A549 treated with Hydrocortisone at 1 μM for 4 hours (cell line): ENCODE measurements around the gene RNASE7. TPM values are rescaled to one million over a fixed set of nuclear protein-coding genes. Genes with fewer than 3 reads are reported as not detected.

Experiments used
- total RNA-seq: library from RNA; stranded (reverse); fragments of 200-300 nt; extraction: Qiagen RNA extraction; gene quantifications from 5 replicates; pipeline ENCODE4 v1.2.3, GENCODE V29; 2022

Gene RNASE7
- total RNA-seq: 0.07 TPM in 1 of 5 replicates, not detected in the others

GRCh38 chr14:21041676-21042433, at the start of gene RNASE7:
Gene RNASE7 (plus strand): TSS chr14:21042362. CDS start chr14:21042993, 631 bp downstream.

DNA sequence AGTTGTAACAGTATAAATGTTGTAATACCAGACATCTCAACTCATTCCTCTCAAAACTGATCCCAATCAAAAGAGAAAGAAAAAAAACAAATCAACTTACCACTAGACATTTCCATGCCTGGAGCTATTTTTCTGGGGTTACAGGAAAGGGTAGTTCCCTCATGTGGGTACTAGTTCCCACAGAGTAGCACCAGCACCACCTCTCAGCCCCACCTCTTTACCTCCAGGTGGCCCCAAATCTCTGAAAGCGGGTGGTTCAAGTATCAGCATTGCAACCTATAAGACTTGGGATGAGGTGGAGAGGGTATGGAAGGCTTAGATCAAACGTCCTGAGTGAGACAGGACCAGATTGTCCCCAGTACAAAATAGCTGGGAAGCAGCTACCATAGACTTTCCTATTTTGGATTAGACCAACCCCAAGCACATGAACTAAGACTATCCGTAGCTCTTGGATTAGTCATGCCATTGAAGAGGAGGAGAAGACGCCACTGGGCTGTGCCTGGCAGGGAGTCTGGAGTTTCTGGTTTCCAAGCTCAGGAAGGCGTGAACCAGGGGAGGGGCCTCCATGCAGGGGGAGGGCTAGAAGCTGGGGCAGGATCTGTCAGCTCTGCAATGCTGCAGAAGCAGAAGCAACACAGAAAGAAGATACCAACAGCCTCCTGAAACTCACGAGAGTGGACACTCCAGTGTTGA, 43.3 kb upstream of the RNASE7 start, which contains the start of gene SLC39A2:
Gene SLC39A2, plus strand, starts transcription at position 620 of the 693 bp plus-strand sequence. CDS start 154 bp downstream, outside the sequence.

GRCh38 chr14:21024585-21025370, 17.4 kb upstream of the RNASE7 start, which contains the start of gene NDRG2:
Gene NDRG2 (minus strand): TSS chr14:21025061. CDS start chr14:21023315, 1,746 bp downstream.

GRCh38 chr14:21029917-21030316, 12.2 kb upstream of the RNASE7 start, which contains the start of gene TPPP2:
Gene TPPP2 (plus strand): TSS chr14:21030217. CDS start chr14:21030582, 365 bp downstream.

DNA sequence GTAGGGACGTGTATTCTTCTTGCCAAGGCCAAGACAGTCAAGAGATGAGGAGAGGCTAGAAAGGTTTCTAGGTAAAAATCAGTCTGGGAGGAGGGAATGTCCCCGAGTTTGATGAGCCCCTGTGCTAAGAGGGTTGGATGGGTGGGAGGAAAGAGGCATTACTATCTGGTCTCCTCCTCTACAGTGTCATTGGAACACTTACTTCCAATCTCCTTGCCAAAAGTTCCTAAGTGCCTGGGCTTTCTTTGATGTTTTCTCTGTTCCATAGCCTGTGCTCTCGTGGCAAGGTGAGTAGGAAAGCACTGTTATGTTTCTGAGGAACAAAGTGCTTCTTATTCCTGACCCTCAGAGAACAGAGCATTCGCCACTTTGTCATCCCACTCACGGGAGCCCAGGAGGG, 7.5 kb upstream of the RNASE7 start, which contains the start of gene RNASE13:
Gene RNASE13, minus strand, starts transcription at position 101 of the 400 bp plus-strand sequence. CDS start 519 bp downstream, outside the sequence.

DNA sequence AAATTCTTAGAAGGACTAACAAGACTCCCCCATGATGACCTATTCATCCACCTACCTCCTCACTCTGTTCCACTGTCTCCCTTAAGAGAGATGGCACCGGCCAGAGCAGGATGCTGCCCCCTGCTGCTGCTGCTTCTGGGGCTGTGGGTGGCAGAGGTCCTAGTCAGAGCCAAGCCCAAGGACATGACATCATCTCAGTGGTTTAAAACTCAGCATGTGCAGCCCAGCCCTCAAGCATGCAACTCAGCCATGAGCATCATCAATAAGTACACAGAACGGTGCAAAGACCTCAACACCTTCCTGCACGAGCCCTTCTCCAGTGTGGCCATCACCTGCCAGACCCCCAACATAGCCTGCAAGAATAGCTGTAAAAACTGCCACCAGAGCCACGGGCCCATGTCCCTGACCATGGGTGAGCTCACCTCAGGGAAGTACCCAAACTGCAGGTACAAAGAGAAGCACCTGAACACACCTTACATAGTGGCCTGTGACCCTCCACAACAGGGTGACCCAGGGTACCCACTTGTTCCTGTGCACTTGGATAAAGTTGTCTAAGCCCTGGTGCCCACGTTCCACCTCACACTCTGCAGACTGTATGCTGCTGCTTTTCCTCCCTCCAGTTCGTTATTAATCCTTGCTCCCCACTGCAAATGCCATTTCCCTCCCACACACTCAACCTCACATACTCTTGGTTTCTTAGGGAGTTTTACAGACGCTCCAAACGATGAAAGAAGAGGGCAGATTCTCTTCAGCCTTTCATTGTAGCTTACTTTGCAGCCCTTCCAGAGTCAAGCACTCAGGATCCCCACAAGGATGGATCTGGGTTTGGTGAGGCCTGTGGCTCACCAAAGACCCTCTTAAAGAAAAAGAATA, 15.9 kb downstream of the RNASE7 start, which contains the start of gene RNASE8:
Gene RNASE8, plus strand, starts transcription at position 20 of the 873 bp plus-strand sequence. Its CDS starts 71 bp downstream, at position 91.

DNA sequence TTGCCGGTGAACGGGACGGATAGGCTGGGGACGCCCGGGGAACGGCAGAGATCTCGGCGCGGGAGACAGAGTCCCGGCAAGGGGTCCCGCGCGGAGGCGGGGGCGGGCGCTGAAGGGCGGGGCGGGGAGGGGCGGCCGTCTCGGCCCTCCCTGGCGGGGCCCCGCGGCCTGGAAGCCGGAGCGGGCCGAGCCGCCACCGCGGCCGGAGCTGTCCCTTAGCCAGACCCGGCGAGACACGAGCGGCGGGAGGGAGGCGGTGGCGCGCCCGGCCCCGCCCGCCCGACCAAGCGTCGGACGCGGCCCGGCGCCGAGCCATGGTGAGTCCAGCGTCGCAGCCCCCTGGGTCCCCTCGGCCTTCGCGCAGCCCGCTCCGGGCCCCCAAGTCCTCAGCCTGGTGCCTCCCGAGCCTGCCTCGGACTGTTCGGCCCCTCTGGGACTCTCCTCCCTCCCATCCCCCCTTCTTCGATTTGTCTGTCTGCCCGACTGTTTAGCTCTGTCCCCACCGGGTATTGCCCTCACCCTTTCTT, 28.0 kb downstream of the RNASE7 start, which contains the start of gene ARHGEF40:
Gene ARHGEF40, plus strand, starts transcription at position 222 of the 527 bp plus-strand sequence. Its CDS starts 93 bp downstream, at position 315.

Other genes starting within 250 kb of the RNASE7 start
- gene RNASE1, start 239.5 kb upstream of the RNASE7 start, total RNA-seq: 0.12 to 0.31 TPM (median 0.15 TPM) in 5 replicates
- not detected in 5 replicates for gene RNASE3, start 151.0 kb upstream of the RNASE7 start, total RNA-seq
- not detected in 5 replicates for gene RNASE2, start 86.9 kb upstream of the RNASE7 start, total RNA-seq
- 67.0 to 76.5 TPM (median 72.4 TPM) in 5 replicates for gene METTL17, start 52.4 kb upstream of the RNASE7 start, total RNA-seq
- not detected in 5 replicates for gene SLC39A2, start 43.1 kb upstream of the RNASE7 start, total RNA-seq
- gene NDRG2, start 17.3 kb upstream of the RNASE7 start, total RNA-seq: 1.7 to 3.3 TPM (median 2.4 TPM) in 5 replicates
- not detected in 5 replicates for gene TPPP2, start 12.1 kb upstream of the RNASE7 start, total RNA-seq
- not detected in 5 replicates for gene RNASE13, start 7.6 kb upstream of the RNASE7 start, total RNA-seq
- not detected in 5 replicates for gene RNASE8, start 15.5 kb downstream of the RNASE7 start, total RNA-seq
- gene ARHGEF40, start 27.9 kb downstream of the RNASE7 start, total RNA-seq: 7.4 to 9.9 TPM (median 8.6 TPM) in 5 replicates
- gene ZNF219, start 56.3 kb downstream of the RNASE7 start, total RNA-seq: 21.4 to 31.3 TPM (median 28.4 TPM) in 5 replicates
- gene TMEM253, start 58.7 kb downstream of the RNASE7 start, total RNA-seq: 0.35 to 1.0 TPM (median 0.81 TPM) in 5 replicates
- not detected in 5 replicates for gene OR5AU1, start 113.7 kb downstream of the RNASE7 start, total RNA-seq
- gene HNRNPC, start 227.1 kb downstream of the RNASE7 start, total RNA-seq: 745 to 1,119 TPM (median 806 TPM) in 5 replicates
- gene RPGRIP1, start 237.7 kb downstream of the RNASE7 start, total RNA-seq: 0.09 to 0.25 TPM (median 0.17 TPM) in 5 replicates